Right atrium auricular region (tissue), 2 donors: ENCODE results near the gene ZNF549. TPM values are rescaled to one million over a fixed set of nuclear protein-coding genes. Genes with fewer than 3 reads are reported as not detected.

ENCODE experiments used
- DNase-seq: peaks from one replicate; pipeline ENCODE4 v3.0.0-alpha.2; 2019; ENCODE audit warnings: low spot score
- H3K27ac ChIP-seq, 2 donors: fragments of 200-600 bp; sonication (generic); 1 replicate in 1 of 2; 2 replicates in 1 of 2; pipeline ENCODE4 v1.5.1; 2016 to 2019
- H3K27me3 ChIP-seq, 2 donors: fragments of 200-600 bp; sonication (generic); one replicate each; pipeline versions ENCODE4 v1.5.1 to v1.6.0; 2017 to 2019
- H3K36me3 ChIP-seq: fragments of 200-600 bp; sonication (generic); one replicate; pipeline ENCODE4 v1.5.1; 2016
- H3K4me1 ChIP-seq, 2 donors: fragments of 200-600 bp; sonication (generic); one replicate each; pipeline versions ENCODE4 v1.5.1 to v1.6.0; 2017 to 2019
- H3K4me3 ChIP-seq, 2 donors: fragments of 200-600 bp; sonication (generic); 1 replicate in 1 of 2; 2 replicates in 1 of 2; pipeline ENCODE4 v1.5.1; 2017 to 2019; ENCODE audit warnings: mild to moderate bottlenecking in 1 of 2, moderate library complexity in 1 of 2
- H3K9me3 ChIP-seq, 2 donors: fragments of 200-600 bp; sonication (generic); one replicate each; pipeline ENCODE4 v1.5.1; 2019
- total RNA-seq, 2 donors: library from RNA; depleted of rRNA; stranded (reverse); fragments of >200 nt; gene quantifications; one replicate each; pipeline ENCODE4 v1.1.0, GENCODE V29; 2016
- TF ChIP-seq, protein P1 (sequence below), 2 donors: fragments of 200-600 bp; sonication (generic); IDR thresholded peaks; one replicate each; pipeline ENCODE4 v1.5.1; 2019; ENCODE audit warnings: antibody characterized with exemption in 2 of 2

The ZNF549 gene
- total RNA-seq, 2 donors from 2014 or later: 2.2 to 4.1 TPM

DNA sequence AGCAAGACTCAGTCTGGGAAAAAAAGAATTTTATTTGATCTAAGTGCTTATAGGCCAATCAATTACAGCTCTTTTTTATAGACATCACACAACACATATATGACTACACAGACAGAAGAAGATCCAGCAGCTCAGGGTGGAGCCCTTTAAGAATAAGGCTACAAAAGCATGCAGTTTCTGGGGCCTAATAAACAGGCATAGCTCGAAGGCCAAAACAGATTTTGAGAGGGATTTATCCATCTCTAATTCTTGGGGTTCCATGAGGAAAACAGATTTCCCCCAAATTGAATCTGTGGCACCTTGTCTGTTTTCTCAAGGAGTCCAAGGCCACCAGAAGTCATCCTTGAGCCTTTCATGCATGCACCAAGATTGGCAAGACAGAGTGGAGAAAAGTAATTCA lies 36.4 kb downstream of the ZNF549 start:
- Histone ChIP-seq H3K9me3 (peaks cover 17 to 46% of the 10 kb centered on the region in 2 donors), H3K4me1 (peaks cover 0 to 13% of the 10 kb centered on the region in 2 donors), H3K36me3 (no peaks in the 10 kb centered on the region), H3K27me3 (no peaks in the 10 kb centered on the region), H3K27ac (no peak overlapping the region), H3K4me3 (no peak overlapping the region)
- no peak for DNase-seq
- TF ChIP-seq, protein P1, sequence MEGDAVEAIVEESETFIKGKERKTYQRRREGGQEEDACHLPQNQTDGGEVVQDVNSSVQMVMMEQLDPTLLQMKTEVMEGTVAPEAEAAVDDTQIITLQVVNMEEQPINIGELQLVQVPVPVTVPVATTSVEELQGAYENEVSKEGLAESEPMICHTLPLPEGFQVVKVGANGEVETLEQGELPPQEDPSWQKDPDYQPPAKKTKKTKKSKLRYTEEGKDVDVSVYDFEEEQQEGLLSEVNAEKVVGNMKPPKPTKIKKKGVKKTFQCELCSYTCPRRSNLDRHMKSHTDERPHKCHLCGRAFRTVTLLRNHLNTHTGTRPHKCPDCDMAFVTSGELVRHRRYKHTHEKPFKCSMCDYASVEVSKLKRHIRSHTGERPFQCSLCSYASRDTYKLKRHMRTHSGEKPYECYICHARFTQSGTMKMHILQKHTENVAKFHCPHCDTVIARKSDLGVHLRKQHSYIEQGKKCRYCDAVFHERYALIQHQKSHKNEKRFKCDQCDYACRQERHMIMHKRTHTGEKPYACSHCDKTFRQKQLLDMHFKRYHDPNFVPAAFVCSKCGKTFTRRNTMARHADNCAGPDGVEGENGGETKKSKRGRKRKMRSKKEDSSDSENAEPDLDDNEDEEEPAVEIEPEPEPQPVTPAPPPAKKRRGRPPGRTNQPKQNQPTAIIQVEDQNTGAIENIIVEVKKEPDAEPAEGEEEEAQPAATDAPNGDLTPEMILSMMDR (IDR thresholded peaks at IDR 0.05): no peak

DNA sequence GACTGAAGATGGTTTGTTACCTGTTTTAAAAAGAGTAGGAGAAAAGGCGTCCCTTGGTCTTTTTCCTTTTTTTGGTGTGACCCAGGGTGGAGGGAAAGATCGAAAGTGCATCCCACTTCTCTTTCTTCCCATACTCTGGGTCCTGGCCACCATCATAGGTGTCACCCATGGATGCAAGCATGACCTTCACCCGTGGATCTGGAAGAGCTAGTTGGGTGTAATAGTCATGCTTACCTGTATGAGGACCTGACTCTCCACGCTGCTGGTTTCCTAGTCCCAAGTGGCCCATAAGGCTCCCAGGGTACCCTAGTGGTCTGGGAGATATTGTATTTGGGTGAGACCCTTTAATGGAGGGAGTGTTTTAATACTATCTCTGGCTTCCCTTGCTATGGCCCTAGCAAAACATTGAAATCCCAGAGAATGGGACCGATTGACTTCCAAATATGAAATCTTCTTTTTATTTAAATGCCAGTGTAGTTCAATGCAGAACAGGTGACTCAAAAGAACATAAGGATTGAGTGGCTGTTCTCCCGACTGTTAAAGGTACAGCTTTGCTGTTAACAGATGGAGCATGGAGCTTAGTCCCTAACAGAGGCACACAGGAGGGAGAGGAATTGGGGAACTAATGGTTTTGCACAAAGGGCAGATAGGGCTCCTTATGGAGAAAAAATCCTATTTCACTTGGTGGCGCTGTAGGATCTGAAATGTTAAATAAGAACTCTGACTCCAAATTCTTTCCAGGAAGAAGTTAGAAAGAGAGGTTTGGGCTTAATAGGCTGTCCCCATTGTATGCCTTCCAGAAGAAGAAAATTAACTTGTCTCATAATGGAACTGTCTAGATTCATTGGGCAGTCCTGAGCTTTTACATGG lies 39.5 kb downstream of the ZNF549 start:
- Histone ChIP-seq H3K4me3 (no peak overlapping the region), H3K4me1 (no peaks in the 10 kb centered on the region), H3K27ac (no peak overlapping the region), H3K36me3 (peaks cover 3% of the 10 kb centered on the region), H3K9me3 (peaks cover 21 to 75% of the 10 kb centered on the region in 2 donors), H3K27me3 (no peaks in the 10 kb centered on the region)
- no peak for DNase-seq
- TF ChIP-seq, protein P1 (IDR thresholded peaks at IDR 0.05): no peak

DNA sequence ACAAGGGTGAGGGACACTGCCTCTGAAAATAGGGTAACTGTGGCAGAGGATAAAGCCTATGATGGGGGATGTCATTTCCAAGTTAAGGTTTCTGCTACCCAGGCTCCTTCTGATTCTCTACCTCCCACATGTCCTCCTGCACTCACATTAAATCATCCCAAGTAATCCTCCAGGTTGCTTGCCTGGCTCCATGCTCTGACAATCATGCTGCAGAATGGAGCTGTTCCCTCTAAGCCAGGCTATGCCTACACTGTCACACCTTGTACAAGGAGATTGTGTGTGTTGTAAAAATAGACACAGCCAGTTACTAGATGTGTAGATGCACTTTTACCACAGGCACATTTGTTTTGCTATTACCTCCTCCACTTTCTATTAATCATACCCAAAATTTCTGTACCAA lies 43.6 kb downstream of the ZNF549 start:
- TF ChIP-seq, protein P1 (IDR thresholded peaks at IDR 0.05): no peak
- Histone ChIP-seq H3K9me3 (peaks cover 36 to 90% of the 10 kb centered on the region in 2 donors), H3K4me3 (no peak overlapping the region), H3K27me3 (no peaks in the 10 kb centered on the region), H3K36me3 (peaks cover 44% of the 10 kb centered on the region), H3K27ac (no peak overlapping the region), H3K4me1 (no peaks in the 10 kb centered on the region)
- no peak for DNase-seq

DNA sequence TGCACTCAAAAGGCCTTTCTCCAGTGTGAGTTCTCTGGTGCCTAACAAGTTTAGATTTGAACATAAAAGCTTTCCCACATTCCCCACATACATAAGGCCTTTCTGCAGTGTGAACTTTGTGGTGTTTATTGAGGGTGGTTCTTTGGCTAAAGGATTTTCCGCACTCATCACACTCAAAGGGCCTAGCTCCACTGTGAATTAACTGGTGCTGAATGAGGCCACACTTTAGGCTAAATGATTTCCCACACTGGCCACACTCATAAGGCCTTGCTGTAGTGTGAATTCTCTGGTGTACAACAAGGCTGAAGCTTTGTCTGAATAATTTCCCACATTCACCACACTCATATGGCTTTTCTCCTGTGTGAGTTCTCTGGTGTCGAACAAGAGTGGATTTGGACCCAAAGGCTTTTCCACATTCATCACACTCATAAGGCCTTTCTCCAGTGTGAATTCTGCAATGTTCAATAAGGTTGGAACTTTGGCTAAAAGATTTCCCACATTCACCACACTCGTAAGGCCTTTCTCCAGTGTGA lies 45.3 kb downstream of the ZNF549 start:
- peaks cover 25 to 90% of the 10 kb centered on the region in 2 donors for H3K9me3 ChIP-seq

DNA sequence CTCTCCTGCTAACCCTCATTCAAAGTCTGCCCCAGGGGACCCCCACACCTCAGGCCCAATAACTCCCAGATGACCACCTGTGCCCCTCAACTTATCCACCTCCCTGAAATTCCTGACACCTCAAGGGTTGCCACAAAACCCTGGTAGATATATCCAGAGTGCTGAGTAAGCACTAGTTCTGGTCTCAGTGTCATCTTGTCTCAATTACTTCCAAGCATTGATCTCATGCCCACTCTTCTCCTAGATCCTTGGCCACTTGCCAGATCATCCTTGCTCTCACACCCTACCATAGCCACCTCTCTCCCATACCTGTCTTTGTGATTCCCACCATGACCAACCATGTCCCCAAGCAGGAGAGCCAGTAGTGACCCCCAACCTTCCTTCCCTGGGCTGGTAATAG lies 49.5 kb downstream of the ZNF549 start:
- TF ChIP-seq, protein P1 (IDR thresholded peaks at IDR 0.05): no peak
- no peak for DNase-seq
- Histone ChIP-seq H3K36me3 (peaks cover 55% of the 10 kb centered on the region), H3K27me3 (no peaks in the 10 kb centered on the region), H3K4me1 (peaks cover 0 to 15% of the 10 kb centered on the region in 2 donors), H3K9me3 (peaks cover 20 to 61% of the 10 kb centered on the region in 2 donors), H3K27ac (no peak overlapping the region), H3K4me3 (no peak overlapping the region)

More for the DNA sequence above, 45.3 kb downstream of the ZNF549 start:
- no peak overlapping the region for H3K4me3 ChIP-seq
- H3K4me1 ChIP-seq: peaks cover 0 to 3% of the 10 kb centered on the region in 2 donors
- H3K27me3 ChIP-seq: no peaks in the 10 kb centered on the region
- H3K27ac ChIP-seq: no peak overlapping the region
- peaks cover 58% of the 10 kb centered on the region for H3K36me3 ChIP-seq
- TF ChIP-seq, protein P1 (IDR thresholded peaks at IDR 0.05): no peak
- no peak for DNase-seq
